ENCODE data around the gene KLF1.

The KLF1 gene

DNA sequence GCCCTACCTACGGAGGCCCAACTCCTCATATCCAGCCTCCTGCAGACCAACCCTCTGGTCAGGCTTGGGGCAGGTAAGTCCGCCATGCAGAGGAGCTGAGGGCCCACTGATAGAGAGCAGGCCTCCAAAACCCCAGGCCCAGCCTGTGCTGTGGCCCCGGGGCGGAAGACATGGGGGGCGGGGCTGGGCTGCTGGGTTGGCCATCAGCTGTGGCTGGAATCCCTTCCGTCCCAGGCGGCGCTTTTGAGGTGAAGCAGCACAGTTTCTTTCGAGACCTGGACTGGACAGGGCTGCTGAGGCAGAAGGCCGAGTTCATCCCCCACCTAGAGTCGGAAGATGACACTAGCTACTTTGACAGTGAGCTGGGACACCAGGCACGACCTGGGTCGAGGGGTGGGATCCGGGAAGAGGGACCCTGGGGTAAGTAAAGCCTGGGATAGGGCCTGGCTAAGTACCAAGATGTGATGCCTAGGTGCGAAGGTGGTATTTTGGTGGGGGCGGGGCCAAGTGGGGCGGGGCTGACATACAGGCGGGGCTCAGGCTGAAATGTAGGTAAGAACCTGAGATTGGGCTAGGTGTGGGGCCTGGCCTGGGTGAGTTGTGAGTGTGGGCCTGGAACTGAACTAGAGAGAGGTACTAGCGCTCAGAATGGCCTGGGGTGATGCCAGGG is 21.1 kb downstream of the KLF1 start:
- no peak for DNase-seq (ENCODE audit: low spot score)
- H3K9ac ChIP-seq (ENCODE audit: low read depth, low read length, poor library complexity) = no peak overlapping the region
- peaks cover 0 to 6% of the 10 kb centered on the region in 2 donors for H3K4me1 ChIP-seq (ENCODE audit: control insufficient read depth in 2 of 2, insufficient read depth in 1 of 2, low read depth in 1 of 2, low read length in 2 of 2)
- no peak overlapping the region for H3K14ac ChIP-seq (ENCODE audit: low read length)
- H3K4ac ChIP-seq (ENCODE audit: low read length) = no peak overlapping the region
- H2AFZ ChIP-seq (ENCODE audit: low read length) = no peak overlapping the region
- peak overlapping the region; percentile 69 for H2BK15ac ChIP-seq (ENCODE audit: low read length)
- peaks cover 4% of the 10 kb centered on the region for H3K79me1 ChIP-seq (ENCODE audit: low read depth, low read length)
- peak overlapping the region; percentile 34 for H3K23ac ChIP-seq (ENCODE audit: low read depth, low read length, poor library complexity)
- H2BK5ac ChIP-seq (ENCODE audit: low read length) = peak overlapping the region; percentile 53
- H3K36me3 ChIP-seq (replicated peaks in 1 of 2; ENCODE audit: control insufficient read depth in 2 of 2, insufficient read depth in 2 of 2, low read length in 2 of 2) = peaks cover 12 to 13% of the 10 kb centered on the region in 2 donors
- no peak overlapping the region for H3K4me3 ChIP-seq (ENCODE audit: low read length in 2 of 2)
- H3K27me3 ChIP-seq (ENCODE audit: control insufficient read depth in 3 of 3, insufficient read depth in 3 of 3, low read depth in 1 of 3, low read length in 3 of 3) = no peaks in the 10 kb centered on the region
- no peak overlapping the region for H4K91ac ChIP-seq (ENCODE audit: low read depth, low read length, poor library complexity)
- peak overlapping the region; percentile 68 for H2AK5ac ChIP-seq (ENCODE audit: low read depth, low read length)
- peak overlapping the region; percentile 52 for H4K8ac ChIP-seq (ENCODE audit: low read depth, low read length)
- peaks cover 0 to 2% of the 10 kb centered on the region in 2 donors for H3K9me3 ChIP-seq (replicated peaks in 1 of 2; ENCODE audit: control insufficient read depth in 2 of 2, insufficient read depth in 1 of 2, low read depth in 1 of 2, low read length in 2 of 2)
- no CpG with 5 or more reads among the region's 19 CpGs for WGBS, 2 donors (ENCODE audit: extremely low coverage in 2 of 2, insufficient read length in 2 of 2, insufficient replicate concordance in 1 of 2)
- H2BK120ac ChIP-seq (ENCODE audit: low read depth, low read length) = peak overlapping the region; percentile 87
- peak overlapping the region; percentile 57 for H3K18ac ChIP-seq (ENCODE audit: low read length)
- H2BK12ac ChIP-seq (ENCODE audit: low read length) = no peak overlapping the region
- no peak overlapping the region for H3K27ac ChIP-seq (replicated peaks; ENCODE audit: low read length)
- H3K4me2 ChIP-seq (ENCODE audit: insufficient read depth, low read length, poor library complexity, severe bottlenecking) = no peak overlapping the region

DNA sequence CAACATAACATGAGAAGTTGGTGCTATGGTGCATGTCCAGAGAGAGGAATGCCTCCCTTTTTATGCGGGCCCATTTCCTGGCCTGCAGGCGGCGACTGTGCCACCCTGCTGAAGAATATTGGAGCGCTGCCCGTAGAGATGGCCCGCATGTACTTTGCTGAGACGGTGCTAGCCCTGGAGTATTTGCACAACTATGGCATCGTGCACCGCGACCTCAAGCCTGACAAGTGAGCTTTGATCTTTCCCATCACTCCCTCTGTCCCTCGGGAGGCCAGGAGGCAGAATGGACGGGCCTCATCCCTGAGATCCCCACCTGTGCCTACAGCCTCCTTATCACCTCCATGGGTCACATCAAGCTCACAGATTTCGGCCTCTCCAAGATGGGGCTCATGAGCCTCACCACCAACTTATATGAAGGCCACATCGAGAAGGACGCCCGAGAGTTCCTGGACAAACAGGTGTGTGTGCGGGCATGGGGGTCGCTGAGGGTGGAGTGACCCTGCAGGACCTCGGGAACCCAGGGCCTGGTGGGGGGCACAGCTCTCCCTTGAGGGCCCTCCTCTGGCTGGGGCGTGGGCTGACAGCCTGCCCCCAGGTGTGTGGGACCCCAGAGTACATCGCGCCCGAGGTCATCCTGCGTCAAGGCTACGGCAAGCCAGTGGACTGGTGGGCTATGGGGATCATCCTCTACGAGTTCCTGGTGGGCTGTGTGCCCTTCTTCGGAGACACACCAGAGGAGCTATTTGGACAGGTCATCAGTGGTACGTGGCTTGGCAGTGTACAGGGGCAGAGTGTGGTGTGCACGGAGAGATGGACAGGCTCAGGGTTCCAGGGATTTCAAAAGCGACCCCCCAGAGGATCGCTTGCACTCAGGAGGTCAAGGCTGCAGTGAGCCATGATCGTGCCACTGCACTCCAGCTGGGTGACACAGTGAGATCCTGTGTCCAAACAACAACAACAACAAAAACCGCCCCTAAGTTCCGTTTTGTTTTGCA is 22.0 kb downstream of the KLF1 start:
- Histone ChIP-seq H3K27ac (replicated peaks; ENCODE audit: low read length) (no peak overlapping the region), H3K4me1 (ENCODE audit: control insufficient read depth in 2 of 2, insufficient read depth in 1 of 2, low read depth in 1 of 2, low read length in 2 of 2) (peaks cover 0 to 6% of the 10 kb centered on the region in 2 donors), H2AFZ (ENCODE audit: low read length) (no peak overlapping the region), H3K18ac (ENCODE audit: low read length) (no peak overlapping the region), H3K14ac (ENCODE audit: low read length) (no peak overlapping the region), H3K9ac (ENCODE audit: low read depth, low read length, poor library complexity) (no peak overlapping the region), H4K91ac (ENCODE audit: low read depth, low read length, poor library complexity) (no peak overlapping the region), H2BK5ac (ENCODE audit: low read length) (peak overlapping the region; percentile 53), H2BK120ac (ENCODE audit: low read depth, low read length) (peak overlapping the region; percentile 87), H3K23ac (ENCODE audit: low read depth, low read length, poor library complexity) (peak overlapping the region; percentile 17), H3K9me3 (replicated peaks in 1 of 2; ENCODE audit: control insufficient read depth in 2 of 2, insufficient read depth in 1 of 2, low read depth in 1 of 2, low read length in 2 of 2) (peaks cover 0 to 2% of the 10 kb centered on the region in 2 donors), H3K27me3 (ENCODE audit: control insufficient read depth in 3 of 3, insufficient read depth in 3 of 3, low read depth in 1 of 3, low read length in 3 of 3) (no peaks in the 10 kb centered on the region), H2AK5ac (ENCODE audit: low read depth, low read length) (no peak overlapping the region), H3K4me3 (ENCODE audit: low read length in 2 of 2) (no peak overlapping the region), H3K79me1 (ENCODE audit: low read depth, low read length) (peaks cover 4% of the 10 kb centered on the region), H3K4me2 (ENCODE audit: insufficient read depth, low read length, poor library complexity, severe bottlenecking) (no peak overlapping the region), H2BK15ac (ENCODE audit: low read length) (no peak overlapping the region), H4K8ac (ENCODE audit: low read depth, low read length) (peak overlapping the region; percentile 52), H3K4ac (ENCODE audit: low read length) (no peak overlapping the region), H3K36me3 (replicated peaks in 1 of 2; ENCODE audit: control insufficient read depth in 2 of 2, insufficient read depth in 2 of 2, low read length in 2 of 2) (peaks cover 14 to 15% of the 10 kb centered on the region in 2 donors), H2BK12ac (ENCODE audit: low read length) (no peak overlapping the region)
- no peak for DNase-seq (ENCODE audit: low spot score)
- no CpG with 5 or more reads among the region's 34 CpGs for WGBS, 2 donors (ENCODE audit: extremely low coverage in 2 of 2, insufficient read length in 2 of 2, insufficient replicate concordance in 1 of 2)

DNA sequence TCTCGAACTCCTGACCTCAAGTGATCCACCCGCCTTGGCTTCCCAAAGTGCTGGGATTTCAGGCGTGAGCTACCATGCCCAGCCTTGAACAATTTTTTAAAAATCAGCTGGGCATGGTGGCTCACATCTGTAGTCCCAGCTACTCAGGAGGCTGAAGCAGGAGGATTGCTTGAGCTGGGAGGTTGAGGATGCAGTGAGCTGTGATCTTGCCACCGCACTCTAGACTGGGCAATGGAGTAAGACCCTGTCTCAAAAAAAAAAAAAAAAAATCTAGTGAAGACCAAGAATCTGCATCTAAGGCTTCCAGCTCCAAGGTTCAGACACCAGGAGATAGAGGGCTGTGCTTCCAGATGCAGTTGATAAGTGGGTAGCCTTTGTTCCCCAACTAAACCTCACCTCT is 22.9 kb downstream of the KLF1 start:
- H4K91ac ChIP-seq (ENCODE audit: low read depth, low read length, poor library complexity) = no peak overlapping the region
- H2BK12ac ChIP-seq (ENCODE audit: low read length) = no peak overlapping the region
- no peak overlapping the region for H3K18ac ChIP-seq (ENCODE audit: low read length)
- H3K9me3 ChIP-seq (replicated peaks in 1 of 2; ENCODE audit: control insufficient read depth in 2 of 2, insufficient read depth in 1 of 2, low read depth in 1 of 2, low read length in 2 of 2) = peaks cover 0 to 2% of the 10 kb centered on the region in 2 donors
- no peak overlapping the region for H3K14ac ChIP-seq (ENCODE audit: low read length)
- H3K4me1 ChIP-seq (ENCODE audit: control insufficient read depth in 2 of 2, insufficient read depth in 1 of 2, low read depth in 1 of 2, low read length in 2 of 2) = peaks cover 0 to 6% of the 10 kb centered on the region in 2 donors
- H3K27me3 ChIP-seq (ENCODE audit: control insufficient read depth in 3 of 3, insufficient read depth in 3 of 3, low read depth in 1 of 3, low read length in 3 of 3) = no peaks in the 10 kb centered on the region
- H2BK120ac ChIP-seq (ENCODE audit: low read depth, low read length) = no peak overlapping the region
- H2AFZ ChIP-seq (ENCODE audit: low read length) = no peak overlapping the region
- DNase-seq (ENCODE audit: low spot score) = no peak
- no peak overlapping the region for H3K9ac ChIP-seq (ENCODE audit: low read depth, low read length, poor library complexity)
- H3K27ac ChIP-seq (replicated peaks; ENCODE audit: low read length) = no peak overlapping the region
- no peak overlapping the region for H4K8ac ChIP-seq (ENCODE audit: low read depth, low read length)
- no peak overlapping the region for H3K4me2 ChIP-seq (ENCODE audit: insufficient read depth, low read length, poor library complexity, severe bottlenecking)
- H3K4ac ChIP-seq (ENCODE audit: low read length) = no peak overlapping the region
- no peak overlapping the region for H2AK5ac ChIP-seq (ENCODE audit: low read depth, low read length)
- no peak overlapping the region for H2BK15ac ChIP-seq (ENCODE audit: low read length)
- H3K23ac ChIP-seq (ENCODE audit: low read depth, low read length, poor library complexity) = no peak overlapping the region
- peaks cover 14 to 20% of the 10 kb centered on the region in 2 donors for H3K36me3 ChIP-seq (replicated peaks in 1 of 2; ENCODE audit: control insufficient read depth in 2 of 2, insufficient read depth in 2 of 2, low read length in 2 of 2)
- H3K4me3 ChIP-seq (ENCODE audit: low read length in 2 of 2) = no peak overlapping the region
- WGBS, 2 donors (ENCODE audit: extremely low coverage in 2 of 2, insufficient read length in 2 of 2, insufficient replicate concordance in 1 of 2) = no CpG with 5 or more reads among the region's 4 CpGs
- peaks cover 4% of the 10 kb centered on the region for H3K79me1 ChIP-seq (ENCODE audit: low read depth, low read length)
- no peak overlapping the region for H2BK5ac ChIP-seq (ENCODE audit: low read length)

DNA sequence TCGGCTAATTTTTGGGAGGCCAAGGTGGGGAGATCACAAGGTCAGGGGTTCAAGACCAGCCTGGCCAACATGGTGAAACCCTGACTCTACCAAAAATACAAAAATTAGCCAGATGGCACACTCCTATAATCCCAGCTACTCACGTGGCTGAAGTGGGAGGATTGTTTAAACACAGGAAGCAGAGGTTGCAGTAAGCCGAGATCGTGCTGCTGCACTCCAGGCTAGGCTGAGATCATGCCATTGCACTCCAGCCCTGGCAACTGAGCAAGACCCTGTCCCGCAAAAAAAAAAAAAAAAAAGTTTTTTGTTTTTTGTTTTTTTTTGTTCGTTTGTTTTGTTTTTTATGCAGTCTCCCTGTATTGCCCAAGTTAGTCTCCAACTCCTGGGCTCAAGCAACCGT is 27.5 kb downstream of the KLF1 start:
- no peaks in the 10 kb centered on the region for H3K9me3 ChIP-seq (replicated peaks in 1 of 2; ENCODE audit: control insufficient read depth in 2 of 2, insufficient read depth in 1 of 2, low read depth in 1 of 2, low read length in 2 of 2)
- no peaks in the 10 kb centered on the region for H3K4me1 ChIP-seq (ENCODE audit: control insufficient read depth in 2 of 2, insufficient read depth in 1 of 2, low read depth in 1 of 2, low read length in 2 of 2)
- H2BK15ac ChIP-seq (ENCODE audit: low read length) = no peak overlapping the region
- H2BK120ac ChIP-seq (ENCODE audit: low read depth, low read length) = no peak overlapping the region
- H3K9ac ChIP-seq (ENCODE audit: low read depth, low read length, poor library complexity) = no peak overlapping the region
- no peak overlapping the region for H3K23ac ChIP-seq (ENCODE audit: low read depth, low read length, poor library complexity)
- H2AFZ ChIP-seq (ENCODE audit: low read length) = no peak overlapping the region
- DNase-seq (ENCODE audit: low spot score) = no peak
- no peaks in the 10 kb centered on the region for H3K27me3 ChIP-seq (ENCODE audit: control insufficient read depth in 3 of 3, insufficient read depth in 3 of 3, low read depth in 1 of 3, low read length in 3 of 3)
- H2AK5ac ChIP-seq (ENCODE audit: low read depth, low read length) = no peak overlapping the region
- no peak overlapping the region for H3K18ac ChIP-seq (ENCODE audit: low read length)
- peaks cover 8 to 21% of the 10 kb centered on the region in 2 donors for H3K36me3 ChIP-seq (replicated peaks in 1 of 2; ENCODE audit: control insufficient read depth in 2 of 2, insufficient read depth in 2 of 2, low read length in 2 of 2)
- no peak overlapping the region for H3K14ac ChIP-seq (ENCODE audit: low read length)
- H3K4me3 ChIP-seq (ENCODE audit: low read length in 2 of 2) = no peak overlapping the region
- H3K4me2 ChIP-seq (ENCODE audit: insufficient read depth, low read length, poor library complexity, severe bottlenecking) = no peak overlapping the region
- no peak overlapping the region for H2BK12ac ChIP-seq (ENCODE audit: low read length)
- H4K8ac ChIP-seq (ENCODE audit: low read depth, low read length) = no peak overlapping the region
- no peak overlapping the region for H2BK5ac ChIP-seq (ENCODE audit: low read length)
- no peak overlapping the region for H4K91ac ChIP-seq (ENCODE audit: low read depth, low read length, poor library complexity)
- H3K27ac ChIP-seq (replicated peaks; ENCODE audit: low read length) = no peak overlapping the region
- WGBS, 2 donors (ENCODE audit: extremely low coverage in 2 of 2, insufficient read length in 2 of 2, insufficient replicate concordance in 1 of 2) = no CpG with 5 or more reads among the region's 7 CpGs
- H3K4ac ChIP-seq (ENCODE audit: low read length) = no peak overlapping the region
- H3K79me1 ChIP-seq (ENCODE audit: low read depth, low read length) = peaks cover 1% of the 10 kb centered on the region

Data from neuronal stem cell (in vitro differentiated cells).